GM12878 (cell line): ENCODE results near the gene CSAD. TPM values are rescaled to one million over a fixed set of nuclear protein-coding genes. Genes with fewer than 3 reads are reported as not detected.

Experiments used
- ATAC-seq: fragments of 200-7000 bp; cut with Tn5 transposase; 3 replicates; pipeline ENCODE4 v1.9.1; 2020; ENCODE audit warnings: mild to moderate bottlenecking, moderate library complexity
- BruUV-seq: library from RNA; stranded (reverse); fragments of 400-500 nt; replicated peaks from 2 replicates; lab custom pipeline; 2021; lab: Mats Ljungman, UMichigan
- CTCF ChIA-PET: fragments of 300-600 bp; sonication (Branson Sonifier 250); formaldehyde crosslinking; extraction: SDS; loops from one replicate; lab custom pipeline; 2021; ENCODE audit warnings: inconsistent platforms; lab: Yijun Ruan, JAX
- POLR2A ChIA-PET: fragments of 350-600 bp; formaldehyde crosslinking; extraction: SDS; loops from one replicate; lab custom pipeline; 2021; ENCODE audit warnings: inconsistent platforms; lab: Charles Lee
- RAD21 ChIA-PET: fragments of 300-600 bp; sonication (Branson Sonifier 250); formaldehyde crosslinking; loops from one replicate; lab custom pipeline; 2023; ENCODE audit warnings: antibody characterized with exemption; ENCODE audit not compliant: unreplicated experiment; lab: Charles Lee
- SMC1A ChIA-PET: fragments of 300-600 bp; sonication (Branson Sonifier 250); formaldehyde crosslinking; loops from one replicate; lab custom pipeline; 2023; ENCODE audit not compliant: unreplicated experiment, uncharacterized antibody; lab: Charles Lee
- DNase-seq: peaks from one replicate; pipeline ENCODE4 v3.0.0-alpha.2; 2011; ENCODE audit warnings: low read depth, low spot score
- FAIRE-seq: peaks from 3 replicates; lab custom pipeline; 2011; peaks lifted over from hg19 to GRCh38; lab: Jason Lieb, UNC
- H2AFZ ChIP-seq: 2 replicates; pipeline ENCODE4 v1.6.0; 2011; ENCODE audit warnings: low read depth, low read length, control low read depth; ENCODE audit not compliant: control insufficient read depth
- H3K27ac ChIP-seq: 2 replicates; pipeline ENCODE4 v1.5.1; 2011; ENCODE audit warnings: control low read depth; ENCODE audit not compliant: control insufficient read depth, insufficient read depth
- H3K27me3 ChIP-seq, 2 experiments: replicated peaks in 1 of 2; 2 replicates each; pipeline versions ENCODE4 v1.6.0 to v1.6.1; 2011; ENCODE audit warnings: low read length in 1 of 2; ENCODE audit not compliant: control insufficient read depth in 2 of 2, insufficient read depth in 2 of 2
- H3K36me3 ChIP-seq, 2 experiments: 2 replicates each; pipeline ENCODE4 v1.5.1; 2011; ENCODE audit warnings: low read length in 1 of 2; ENCODE audit not compliant: control insufficient read depth in 2 of 2, insufficient read depth in 2 of 2
- H3K4me1 ChIP-seq: 2 replicates; pipeline ENCODE4 v1.6.1; 2011; ENCODE audit warnings: mild to moderate bottlenecking, low read length, moderate library complexity, mixed read lengths; ENCODE audit not compliant: control insufficient read depth, insufficient read depth
- H3K4me2 ChIP-seq: 2 replicates; pipeline ENCODE4 v1.6.0; 2011; ENCODE audit warnings: control low read depth; ENCODE audit not compliant: control insufficient read depth, insufficient read depth
- H3K4me3 ChIP-seq: fragments of 200-600 bp; sonication (generic); 2 replicates; pipeline ENCODE4 v1.5.1; 2016
- H3K79me2 ChIP-seq: 2 replicates; pipeline ENCODE4 v1.6.0; 2011; ENCODE audit warnings: low read length; ENCODE audit not compliant: control insufficient read depth, insufficient read depth
- H3K9ac ChIP-seq: 2 replicates; pipeline ENCODE4 v1.8.0; 2011; ENCODE audit warnings: low read length, control low read depth, mixed read lengths; ENCODE audit not compliant: control insufficient read depth, insufficient read depth
- H3K9me3 ChIP-seq: replicated peaks from 3 replicates; pipeline ENCODE4 v1.5.1; 2011; ENCODE audit warnings: mild to moderate bottlenecking, low read length; ENCODE audit not compliant: control insufficient read depth, insufficient read depth
- H4K20me1 ChIP-seq: 2 replicates; pipeline ENCODE4 v1.6.0; 2011; ENCODE audit not compliant: control insufficient read depth, insufficient read depth
- ATF3 ChIP-seq: IDR thresholded peaks from 2 replicates; pipeline ENCODE4 v1.6.1; 2011; ENCODE audit warnings: low read depth, mild to moderate bottlenecking, low read length, moderate library complexity, borderline replicate concordance; ENCODE audit errors: extremely low read depth
- CBX5 ChIP-seq: sonication (generic); IDR thresholded peaks from 2 replicates; pipeline ENCODE4 v1.6.1; 2016; ENCODE audit warnings: low read depth, moderate library complexity, mild to moderate bottlenecking, inconsistent platforms
- CREM ChIP-seq: IDR thresholded peaks from 2 replicates; pipeline ENCODE4 v1.6.1; 2014; ENCODE audit warnings: antibody characterized with exemption, low read depth
- EED ChIP-seq: sonication (generic); IDR thresholded peaks from 2 replicates; pipeline ENCODE4 v1.6.1; 2016; ENCODE audit warnings: antibody characterized with exemption, low read depth
- EGR1 ChIP-seq, 2 experiments: IDR thresholded peaks; 1 replicate in 1 of 2; 2 replicates in 1 of 2; pipeline ENCODE4 v1.6.1; 2011 to 2012; ENCODE audit warnings: low read depth in 2 of 2, low read length in 2 of 2, borderline replicate concordance in 1 of 2, mild to moderate bottlenecking in 1 of 2, moderate library complexity in 1 of 2
- GABPA ChIP-seq: IDR thresholded peaks from 2 replicates; pipeline ENCODE4 v1.6.1; 2014; ENCODE audit warnings: antibody characterized with exemption, low read depth, mild to moderate bottlenecking, inconsistent platforms
- HCFC1 ChIP-seq: fragments of 150-350 bp; IDR thresholded peaks from 2 replicates; pipeline ENCODE4 v1.6.1; 2014; ENCODE audit warnings: low read length
- IRF4 ChIP-seq: IDR thresholded peaks from 2 replicates; pipeline ENCODE4 v1.6.1; 2011; ENCODE audit warnings: low read depth, low read length
- MEF2B ChIP-seq: fragments of 450-650 bp; IDR thresholded peaks from 2 replicates; pipeline ENCODE4 v1.6.1; 2018; ENCODE audit warnings: mild to moderate bottlenecking, moderate library complexity; ENCODE audit not compliant: partially characterized antibody, poor library complexity, severe bottlenecking
- MYC ChIP-seq: IDR thresholded peaks from 2 replicates; pipeline ENCODE4 v1.6.1; 2011; ENCODE audit warnings: mild to moderate bottlenecking, low read length, moderate library complexity, inconsistent platforms; ENCODE audit not compliant: insufficient read depth, insufficient replicate concordance, insufficient read length, severe bottlenecking
- NBN ChIP-seq: fragments of 450-650 bp; IDR thresholded peaks from 2 replicates; pipeline ENCODE4 v1.6.1; 2016
- NFXL1 ChIP-seq: fragments of 450-650 bp; IDR thresholded peaks from 2 replicates; pipeline ENCODE4 v1.6.1; 2017; ENCODE audit warnings: antibody characterized with exemption, mild to moderate bottlenecking, borderline replicate concordance
- NKRF ChIP-seq: fragments of 450-650 bp; conservative IDR thresholded peaks from 2 replicates; pipeline ENCODE4 v1.6.1; 2017; ENCODE audit warnings: mild to moderate bottlenecking, moderate library complexity
- POLR2A ChIP-seq: IDR thresholded peaks from 2 replicates; pipeline ENCODE4 v1.6.1; 2011; ENCODE audit warnings: low read depth, mild to moderate bottlenecking, low read length
- RB1 ChIP-seq: fragments of 450-650 bp; formaldehyde crosslinking; IDR thresholded peaks from 2 replicates; pipeline ENCODE4 v1.6.1; 2017; ENCODE audit warnings: mild to moderate bottlenecking, borderline replicate concordance
- SIX5 ChIP-seq: IDR thresholded peaks from 2 replicates; pipeline ENCODE4 v1.6.1; 2011; ENCODE audit warnings: mild to moderate bottlenecking, low read depth, low read length, moderate library complexity; ENCODE audit not compliant: severe bottlenecking
- SMARCA5 ChIP-seq: fragments of 450-650 bp; IDR thresholded peaks from 2 replicates; pipeline ENCODE4 v1.6.1; 2017; ENCODE audit warnings: mild to moderate bottlenecking
- STAT1 ChIP-seq: fragments of 450-650 bp; conservative IDR thresholded peaks from 2 replicates; pipeline ENCODE4 v1.6.1; 2014; ENCODE audit warnings: antibody characterized with exemption, mild to moderate bottlenecking
- TARDBP ChIP-seq: IDR thresholded peaks from 2 replicates; pipeline ENCODE4 v1.6.1; 2016; ENCODE audit warnings: borderline replicate concordance
- TBL1XR1 ChIP-seq: IDR thresholded peaks from 2 replicates; pipeline ENCODE4 v1.6.1; 2012; ENCODE audit warnings: low read depth, low read length, improper control_type of control experiment
- TCF12 ChIP-seq: IDR thresholded peaks from 2 replicates; pipeline ENCODE4 v1.6.1; 2011; ENCODE audit warnings: low read depth, mild to moderate bottlenecking, low read length
- WRNIP1 ChIP-seq: IDR thresholded peaks from 2 replicates; pipeline ENCODE4 v1.6.1; 2011; ENCODE audit warnings: low read depth, low read length, improper control_type of control experiment, borderline replicate concordance
- ZNF384 ChIP-seq: IDR thresholded peaks from 2 replicates; pipeline ENCODE4 v1.6.1; 2012; ENCODE audit warnings: low read depth, mild to moderate bottlenecking, low read length, improper control_type of control experiment, borderline replicate concordance
- WGBS: methylation state at CpG from one replicate; pipeline ENCODE4 v1.1.6; 2016; ENCODE audit warnings: low lambda C conversion rate; ENCODE audit not compliant: insufficient replicate concordance, insufficient coverage; ENCODE audit errors: missing lambda C conversion rate; 5-methylcytosine and 5-hydroxymethylcytosine counted together
- in situ Hi-C: fragments of 300-500 bp; cut with MboI; formaldehyde crosslinking; loops from 9 replicates; pipeline ENCODE4 v1.14.3; 2018; ENCODE audit warnings: mixed read lengths
- intact Hi-C: fragments of 100-400 bp; cut with micrococcal nuclease; formaldehyde crosslinking; loops from one replicate; pipeline ENCODE4 v1.14.2; 2022; ENCODE audit not compliant: unreplicated experiment
- polyA plus RNA-seq, 11 experiments: library from polyadenylated mRNA; depleted of rRNA in 4 of 11; unstranded in 6 of 11; stranded (reverse) in 5 of 11; fragments of >200 nt; fragmentation: Nextera tagmentation in 4 of 11; fragmentation: Illumina TruSeq in 1 of 11; extraction: Ambion mirVana in 4 of 11; extraction: Trizol in 1 of 11; gene quantifications; 1 replicate in 1 of 11; 2 replicates in 10 of 11; pipeline versions ENCODE4 v1.2.1 to v1.2.3, GENCODE V29; 2011 to 2016; ENCODE audit warnings: inconsistent platforms in 2 of 11, missing spikeins in 2 of 11, low read depth in 1 of 11
- total RNA-seq, 4 experiments: library from RNA; depleted of rRNA in 3 of 4; stranded (reverse); fragments of >200 nt in 3 of 4; fragmentation: Illumina TruSeq in 1 of 4; extraction: Trizol in 1 of 4; gene quantifications; 2 replicates each; pipeline versions ENCODE4 v1.2.1 to v1.2.3, GENCODE V29; 2013 to 2021

Gene CSAD
- total and polyA plus RNA-seq, 10 of the 15 experiments (the other 5 are each of a cell fraction or from before 2014, with no cell fraction given) = 1.1 to 20.4 (median 6.2) TPM

DNA sequence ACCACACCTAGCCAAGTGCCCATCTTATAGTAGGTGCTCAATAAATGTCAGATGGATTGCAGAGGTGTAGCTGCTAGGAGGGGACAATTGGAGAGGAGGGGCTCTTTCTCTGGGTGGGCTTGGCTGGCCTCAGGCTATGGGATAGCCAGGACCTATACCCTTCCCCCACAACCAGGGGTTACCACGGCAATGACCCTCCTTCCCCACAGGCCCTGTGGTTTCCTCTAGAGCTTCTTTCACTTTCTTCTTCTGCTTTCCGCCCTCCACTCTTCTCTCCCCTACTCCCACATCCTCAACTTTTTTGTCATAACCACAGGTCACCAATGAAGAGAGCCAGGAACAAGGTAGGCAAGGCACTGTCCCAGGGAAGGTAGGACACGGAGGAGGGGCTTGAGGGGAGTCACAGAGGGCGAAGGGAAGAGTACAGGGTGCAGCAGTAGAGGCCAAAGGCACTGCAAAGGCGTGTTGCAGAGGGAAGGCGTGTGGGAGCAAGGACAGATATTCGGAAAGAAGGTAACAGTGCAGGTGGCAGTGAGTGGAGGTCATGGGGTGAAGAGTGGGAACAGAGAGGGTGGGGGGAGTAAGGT lies 28.2 kb upstream of the CSAD start (continued):
- TF ChIP-seq ZNF384 (no peak), EGR1 (IDR thresholded peaks at IDR 0.05; ENCODE audit: borderline replicate concordance in 1 of 2, low read depth in 2 of 2, low read length in 2 of 2) (peak in 1 of 2 experiments; percentile 47; a peak in 1 of 3 replicates), NBN (peak; percentile 91), SMARCA5 (0 out of 2 replicates have a peak, but pooled peaks have one; percentile 50), NFXL1 (no peak), TCF12 (0 out of 2 replicates have a peak, but pooled peaks have one; percentile 26), EED (peak; percentile 97), POLR2A (peak; percentile 63), RB1 (no peak)

GRCh38 chr12:53208435-53208834 lies 27.7 kb upstream of the CSAD start:
- ChIA-PET RAD21 (interaction anchor here (1.0 to 8.6 kb wide), 14 partner anchors 9 to 116 kb away, joined by 3 to 102 read pairs (median 6); partner anchors contain the start of genes AAAS, CSAD, ESPL1 and MYG1), CTCF (interaction anchor here (0.7 to 15.7 kb wide), 18 partner anchors 8 to 173 kb away, joined by 3 to 315 read pairs (median 5); partner anchors contain the start of genes AAAS, CSAD, ESPL1 and PFDN5), SMC1A (interaction anchor here (0.7 to 16.4 kb wide), 19 partner anchors 8 to 213 kb away, joined by 3 to 155 read pairs (median 8); partner anchors contain the start of genes AAAS, CSAD, ESPL1 and SP1), POLR2A (interaction anchor here (1.1 to 6.5 kb wide), 8 partner anchors 8 to 116 kb away, joined by 3 to 48 read pairs (median 10); partner anchors contain the start of genes CSAD, ESPL1 and ZNF740)
- no peak for FAIRE-seq
- no peak for DNase-seq
- BruUV-seq = no TSS peak
- in situ Hi-C loops = no loop called here
- Histone ChIP-seq H3K27ac (peak overlapping the region; percentile 93), H3K4me3 (peak overlapping the region; percentile 71; the same call in 1 of the 2 replicates), H3K36me3 (peaks cover 6 to 21% of the 10 kb centered on the region in 2 experiments), H4K20me1 (no peaks in the 10 kb centered on the region), H3K9me3 (no peaks in the 10 kb centered on the region), H3K9ac (peak overlapping the region; percentile 16; the same call in 1 of the 2 replicates), H3K79me2 (peaks cover 42% of the 10 kb centered on the region), H3K27me3 (no peaks in the 10 kb centered on the region), H3K4me1 (peaks cover 42% of the 10 kb centered on the region), H3K4me2 (peak overlapping the region; percentile 98), H2AFZ (peak overlapping the region; percentile 25; the same call in 1 of the 2 replicates)
- ATAC-seq = no peak
- intact Hi-C loops = no loop called here
- 33% methylated on average over 2 of the region's 2 CpGs for WGBS
- TF ChIP-seq HCFC1 (no peak), GABPA (no peak), TBL1XR1 (no peak), SIX5 (no peak), MEF2B (no peak), MYC (no peak), ATF3 (no peak), TARDBP (no peak), CBX5 (no peak), WRNIP1 (no peak), NKRF (no peak), IRF4 (no peak), CREM (no peak), STAT1 (no peak)
